HL-60 (cell line): Measurements from ENCODE around the gene MAFB.

Experiments
- DNase-seq, 2 experiments: peaks; one replicate each; pipeline ENCODE4 v3.0.0-alpha.2; 2010 to 2020; ENCODE audit warnings: low read depth in 1 of 2, low spot score in 1 of 2
- H3K27ac ChIP-seq: fragments of 250-450 bp; sonication (Bioruptor Pico); replicated peaks from 2 replicates; pipeline ENCODE4 v1.5.1; 2020; ENCODE audit warnings: mild to moderate bottlenecking, moderate library complexity
- H3K27me3 ChIP-seq: fragments of 250-450 bp; sonication (Bioruptor Pico); 2 replicates; pipeline ENCODE4 v1.5.1; 2021; ENCODE audit warnings: mild to moderate bottlenecking, moderate library complexity; ENCODE audit not compliant: insufficient read depth, poor library complexity, severe bottlenecking
- H3K4me3 ChIP-seq: replicated peaks from 2 replicates; pipeline ENCODE4 v1.5.1; 2011; ENCODE audit warnings: mild to moderate bottlenecking, control low read depth, low read length; ENCODE audit not compliant: insufficient read depth
- CTCF ChIP-seq: IDR thresholded peaks from one replicate; pipeline ENCODE4 v1.5.1; 2011; ENCODE audit warnings: low read length, control low read depth, inconsistent platforms; ENCODE audit not compliant: insufficient read depth
- GABPA ChIP-seq: IDR thresholded peaks from 2 replicates; pipeline ENCODE4 v1.6.1; 2012; ENCODE audit warnings: low read depth
- POLR2AphosphoS5 ChIP-seq: IDR thresholded peaks from 2 replicates; pipeline ENCODE4 v1.6.1; 2012; ENCODE audit warnings: low read depth
- REST ChIP-seq: IDR thresholded peaks from 2 replicates; pipeline ENCODE4 v1.6.1; 2012; ENCODE audit warnings: low read depth; ENCODE audit not compliant: insufficient replicate concordance
- SPI1 ChIP-seq: IDR thresholded peaks from 2 replicates; pipeline ENCODE4 v1.6.1; 2012; ENCODE audit warnings: low read depth, mild to moderate bottlenecking, borderline replicate concordance

MAFB gene

GRCh38 chr20:40706977-40707582 lies 18.0 kb upstream of the MAFB start:
- no peak for DNase-seq
- no peak overlapping the region for H3K4me3 ChIP-seq
- H3K27me3 ChIP-seq, result peaks cover 15% of the 10 kb centered on the region
- H3K27ac ChIP-seq, result no peak overlapping the region
- TF ChIP-seq CTCF, result no peak
- no peak for TF ChIP-seq POLR2AphosphoS5
- no peak for TF ChIP-seq REST

- no peak for TF ChIP-seq SPI1
- no peak for TF ChIP-seq REST
- no peak for TF ChIP-seq CTCF
- no peak for TF ChIP-seq GABPA
- no peak for TF ChIP-seq POLR2AphosphoS5
- H3K27ac ChIP-seq, result no peak overlapping the region
- H3K27me3 ChIP-seq, result peaks cover 5% of the 10 kb centered on the region
- no peak for DNase-seq
- H3K4me3 ChIP-seq, result no peak overlapping the region
These were observed 16.4 kb upstream of the MAFB start for GRCh38 chr20:40705413-40705812.

GRCh38 chr20:40704828-40705227 lies 15.8 kb upstream of the MAFB start:
- DNase-seq, result no peak
- Histone ChIP-seq H3K27ac (no peak overlapping the region), H3K4me3 (no peak overlapping the region), H3K27me3 (peaks cover 5% of the 10 kb centered on the region)
- TF ChIP-seq SPI1, result no peak
- no peak for TF ChIP-seq REST
- no peak for TF ChIP-seq POLR2AphosphoS5
- TF ChIP-seq CTCF, result no peak
- TF ChIP-seq GABPA, result no peak
